Mesenteric fat pad (tissue), 1 donor: ENCODE results near the gene SAP30BP. TPM values are rescaled to one million over a fixed set of nuclear protein-coding genes. Genes with fewer than 3 reads are reported as not detected.
"Not testable (repeated sequence)": the region's sequence is repeated elsewhere in the genome, so short reads cannot be mapped to it uniquely, and the experiment has no call there.

Source experiments
- DNase-seq: peaks from one replicate; pipeline ENCODE4 v3.0.0-alpha.2; 2020; ENCODE audit warnings: low spot score
- total RNA-seq: library from RNA; stranded (reverse); fragmentation: NEBNext Ultra II Directional; extraction: Animal tissue kit (Norgen Biotek cat#: 25700); gene quantifications from one replicate; pipeline ENCODE4 v1.2.1, GENCODE V29; 2021
- donor health status: DM: yes; HTN: yes; CAD: no.

SAP30BP gene
- total RNA-seq, 1 donor from 2014 or later, result 86.0 TPM

GRCh38 chr17:75633486-75634375, 33.4 kb upstream of the SAP30BP start:
- no peak for DNase-seq

DNA sequence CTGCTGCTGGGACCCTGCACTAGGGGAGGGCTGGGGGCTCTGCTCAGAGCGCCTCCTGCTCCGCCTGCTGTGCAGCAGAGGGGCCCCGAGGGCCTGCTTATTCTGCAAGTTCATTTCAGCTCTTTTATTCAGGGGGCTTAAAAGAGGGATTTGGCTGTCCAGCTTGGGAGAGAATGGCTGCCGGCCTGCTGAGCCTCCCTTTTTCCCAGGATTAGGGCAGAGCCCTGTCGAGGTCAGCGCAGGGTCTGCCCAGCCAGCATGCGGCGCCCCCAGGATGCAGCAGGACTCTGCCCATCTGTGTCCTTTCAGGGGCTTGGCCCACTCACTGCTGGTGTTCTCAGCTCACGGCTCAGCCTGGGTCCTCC, 32.8 kb upstream of the SAP30BP start:
- no peak for DNase-seq

- DNase-seq, result no peak
Observed at GRCh38 chr17:75634754-75635609, 32.2 kb upstream of the SAP30BP start.

DNA sequence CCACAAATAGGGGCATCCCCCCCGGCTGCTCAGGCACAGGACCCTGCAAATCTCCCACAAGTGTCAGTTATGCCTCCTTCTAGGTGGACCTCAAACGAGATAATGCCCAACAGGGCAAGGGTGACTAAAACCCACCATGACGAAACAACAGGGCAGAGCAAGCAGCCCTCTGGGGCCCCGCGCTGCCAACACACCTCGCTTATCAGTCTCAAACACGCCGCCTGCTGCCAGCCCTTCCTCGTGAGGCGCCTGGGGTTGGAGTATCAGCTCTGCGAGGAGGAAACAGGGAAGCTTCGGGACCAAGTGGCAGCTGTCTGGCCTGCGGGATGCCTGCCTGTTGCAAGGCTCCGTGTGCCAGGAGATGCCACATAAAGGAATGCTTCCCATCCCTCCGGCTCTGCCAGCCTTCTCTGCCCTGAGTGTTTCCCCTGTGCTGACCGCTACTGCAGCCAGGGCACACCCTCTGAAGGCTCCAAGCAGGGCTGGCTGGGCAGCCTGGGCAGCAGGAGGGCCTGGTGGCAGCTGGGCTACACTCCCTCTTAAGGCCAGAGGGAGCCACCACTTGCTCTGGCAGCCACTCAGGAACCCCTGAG, 31.4 kb upstream of the SAP30BP start:
- no peak for DNase-seq

GRCh38 chr17:75636381-75637142, 30.6 kb upstream of the SAP30BP start:
- DNase-seq, result no peak

DNA sequence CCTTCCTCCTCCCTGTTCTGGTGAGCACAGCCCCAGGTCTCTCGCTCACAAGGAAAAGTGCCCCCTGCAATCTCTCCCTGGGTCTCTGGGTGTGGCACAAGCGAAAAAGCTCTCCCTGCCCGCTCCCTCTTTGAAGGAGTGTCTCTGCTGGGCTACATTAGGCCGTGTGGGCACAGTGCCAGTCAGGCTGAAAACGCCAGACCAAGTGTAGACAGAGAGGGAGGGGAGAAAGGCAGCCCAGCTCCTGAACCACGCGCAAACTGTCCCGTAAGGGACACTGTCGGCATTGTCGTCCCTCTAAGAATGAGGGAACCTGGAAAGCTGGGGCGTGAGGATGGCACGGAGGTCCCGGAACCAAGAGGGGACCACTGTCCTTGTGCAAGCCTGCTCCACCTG, 30.0 kb upstream of the SAP30BP start:
- no peak for DNase-seq

DNA sequence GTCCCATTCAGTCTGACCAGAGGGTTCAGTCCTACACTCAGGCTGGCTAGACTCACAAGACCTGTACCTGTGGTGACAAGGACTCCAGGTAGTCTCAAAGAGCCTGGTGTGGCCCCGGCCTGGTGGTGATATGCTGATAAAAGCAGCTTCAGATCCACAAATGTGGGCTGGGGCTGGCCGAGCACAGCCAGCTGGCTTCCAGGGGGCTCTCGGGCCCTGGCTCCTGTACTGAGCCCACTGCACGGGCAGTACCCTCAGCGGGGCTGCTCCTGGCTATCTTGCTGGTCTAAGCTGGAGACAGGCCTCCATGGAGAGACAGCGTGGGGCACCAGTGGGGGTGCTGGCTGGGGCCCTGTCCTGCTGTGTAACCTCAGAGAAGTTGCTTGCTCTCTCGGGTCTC, 29.6 kb upstream of the SAP30BP start:
- DNase-seq, result no peak

DNA sequence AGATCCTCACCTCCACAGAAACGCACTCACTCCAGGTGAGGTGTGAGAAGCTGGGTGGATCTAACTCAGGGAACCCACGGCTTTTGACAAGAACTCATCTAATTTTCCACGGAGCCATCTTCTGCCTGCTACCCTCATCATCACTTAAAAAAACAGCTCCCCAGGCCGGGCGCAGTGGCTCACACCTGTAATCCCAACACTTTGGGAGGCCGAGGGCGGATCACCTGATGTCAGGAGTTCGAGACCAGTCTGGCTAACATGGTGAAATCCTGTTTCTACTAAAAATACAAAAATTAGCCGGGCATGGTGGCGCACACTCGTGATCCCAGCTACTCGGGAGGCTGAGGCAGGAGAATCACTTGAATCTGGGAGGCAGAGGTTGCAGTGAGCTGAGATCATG, 29.1 kb upstream of the SAP30BP start:
- not testable (repeated sequence) for DNase-seq

- DNase-seq, result no peak
Observed at GRCh38 chr17:75638893-75639292, 28.2 kb upstream of the SAP30BP start.

DNA sequence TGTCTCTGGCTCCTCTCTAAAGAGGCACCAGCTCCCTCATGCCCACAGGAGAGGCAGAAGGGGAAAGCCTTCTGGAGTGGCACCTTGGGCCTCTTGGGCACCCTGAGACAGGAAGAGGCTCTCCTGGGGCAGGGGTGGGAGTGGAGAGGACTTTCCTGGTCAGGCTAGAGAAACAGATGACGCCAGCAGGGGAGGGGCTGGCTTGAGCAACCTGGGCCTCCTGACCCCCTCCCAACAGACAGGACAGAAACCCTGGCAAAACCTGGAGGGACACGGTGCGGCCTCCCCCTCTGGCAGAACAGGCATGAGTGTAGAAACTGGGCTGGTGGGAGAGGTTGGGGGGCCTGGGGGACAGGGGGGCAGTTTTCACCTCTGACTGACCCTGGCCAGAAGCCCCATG, 27.8 kb upstream of the SAP30BP start:
- DNase-seq, result no peak

DNA sequence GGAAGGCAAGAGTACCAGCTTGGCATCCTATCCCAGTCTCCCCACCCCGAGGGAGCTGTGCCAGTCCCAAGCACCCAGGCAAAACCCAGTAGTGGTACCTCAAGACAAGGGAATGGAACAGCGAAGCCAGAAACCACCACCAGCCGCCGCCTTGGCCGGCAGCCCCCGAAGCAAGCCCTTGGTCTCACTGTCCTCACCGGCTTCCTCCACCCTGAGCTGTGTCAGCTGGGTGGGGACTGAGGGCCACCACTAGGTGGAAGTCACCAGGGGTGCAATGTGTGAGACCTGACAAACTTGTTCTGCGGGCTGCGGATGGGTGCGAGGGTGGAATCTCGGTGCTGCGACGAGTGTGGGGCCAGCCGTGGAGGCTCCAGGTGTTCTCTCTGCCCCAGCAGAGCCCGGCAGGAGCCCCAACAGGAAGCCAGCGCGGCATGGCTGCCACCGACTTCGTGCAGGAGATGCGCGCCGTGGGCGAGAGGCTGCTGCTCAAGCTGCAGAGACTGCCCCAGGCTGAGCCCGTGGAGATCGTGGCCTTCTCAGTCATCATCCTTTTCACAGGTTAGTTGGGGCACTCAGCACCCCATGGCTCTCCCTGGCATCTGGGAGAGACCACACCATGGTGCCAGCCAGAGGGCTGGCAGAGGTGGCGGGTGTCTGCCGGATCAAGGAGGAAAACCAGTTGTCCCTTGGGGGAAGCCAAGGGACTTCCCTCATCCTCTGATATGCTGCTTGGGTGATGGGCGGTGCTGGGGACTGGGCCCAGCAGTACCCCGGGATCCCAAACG, 27.2 kb upstream of the SAP30BP start:
- no peak for DNase-seq

DNA sequence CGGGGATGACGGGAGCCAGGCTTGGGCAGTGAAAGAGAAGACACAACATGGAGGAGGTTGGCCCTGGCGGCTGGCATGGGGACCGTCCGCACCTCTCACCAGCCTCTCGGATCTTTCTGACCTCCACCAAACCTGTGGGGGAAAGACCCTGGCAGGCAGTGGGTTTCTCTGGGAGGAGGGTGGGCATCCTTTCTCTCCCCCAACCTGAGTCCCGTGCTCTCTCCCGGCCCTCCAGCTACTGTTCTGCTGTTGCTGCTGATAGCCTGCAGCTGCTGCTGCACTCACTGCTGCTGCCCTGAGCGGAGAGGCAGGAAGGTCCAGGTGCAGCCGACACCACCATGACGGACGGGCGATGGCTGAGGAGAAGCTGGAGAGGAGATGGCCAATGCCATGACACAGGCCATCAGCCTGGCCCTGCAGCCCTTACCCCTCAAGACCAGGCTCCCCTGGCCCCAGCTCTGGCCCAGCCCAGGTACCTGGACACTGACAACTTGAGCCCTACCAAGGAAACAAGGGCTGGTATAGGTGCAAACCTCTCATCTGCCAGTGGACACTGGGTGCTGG, 26.5 kb upstream of the SAP30BP start:
- no peak for DNase-seq

- DNase-seq, result no peak
Observed at GRCh38 chr17:75641343-75641742, 25.8 kb upstream of the SAP30BP start.

- DNase-seq, result no peak
Observed at GRCh38 chr17:75642182-75642783, 24.9 kb upstream of the SAP30BP start.

GRCh38 chr17:75642784-75643642, 24.1 kb upstream of the SAP30BP start:
- no peak for DNase-seq

DNA sequence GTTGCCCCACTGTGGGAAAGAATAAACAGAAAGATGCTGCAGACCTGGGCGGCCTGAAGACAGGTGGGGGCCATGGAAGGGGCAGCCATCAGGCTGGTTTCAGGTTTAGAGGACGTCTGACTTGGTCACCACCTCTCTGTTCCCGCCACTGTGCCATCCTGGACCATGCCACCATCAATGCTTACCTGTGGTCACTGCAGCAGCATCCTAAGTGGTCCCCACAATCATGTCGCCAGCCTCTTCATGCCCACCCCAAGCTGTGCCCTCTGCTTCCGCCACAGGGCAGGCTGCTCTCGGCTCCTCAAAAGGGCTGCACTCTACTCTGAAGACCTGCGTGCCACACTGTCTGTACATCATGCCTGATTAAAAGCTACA, 23.5 kb upstream of the SAP30BP start:
- no peak for DNase-seq

- no peak for DNase-seq
Observed at GRCh38 chr17:75645501-75645888, 21.6 kb upstream of the SAP30BP start.

DNA sequence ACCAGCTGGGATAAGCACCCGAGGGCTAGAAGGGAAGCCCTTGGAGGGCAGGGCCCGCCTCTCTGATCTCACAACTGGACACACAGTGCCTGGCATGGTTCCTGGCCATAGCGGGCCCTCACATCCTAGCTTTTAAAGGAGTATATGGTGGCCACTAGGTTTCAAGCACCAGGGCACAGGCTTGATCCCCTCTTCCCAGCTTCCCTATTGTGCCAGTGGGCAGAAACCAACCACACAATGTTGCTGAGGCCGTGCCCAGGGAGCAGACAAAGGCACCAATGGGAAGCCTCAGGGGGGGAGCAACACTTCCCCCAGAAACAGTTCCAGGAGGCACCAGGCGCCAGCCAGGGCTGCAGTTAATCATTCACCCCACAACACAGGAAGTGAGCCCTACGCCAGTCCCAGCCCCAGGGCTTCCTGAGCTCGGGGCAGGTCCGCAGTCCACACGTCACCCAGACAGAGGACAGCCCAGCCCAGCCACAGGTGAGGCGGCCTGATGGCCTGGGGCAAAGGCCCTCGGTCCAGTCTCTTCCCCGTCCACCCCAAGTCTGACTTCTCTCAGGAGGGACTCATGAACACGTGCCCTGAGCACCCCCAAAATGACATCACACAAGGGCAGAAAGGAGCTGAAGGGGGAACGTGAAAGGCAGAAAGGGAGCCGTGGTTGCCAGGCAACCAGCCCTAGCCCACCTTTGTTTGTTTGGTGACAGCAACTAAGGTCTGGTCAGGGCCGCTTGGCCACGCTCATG, 21.1 kb upstream of the SAP30BP start:
- DNase-seq, result no peak
